Kidney (tissue), 14 donors: ENCODE measurements around the gene TUBG1. TPM values are rescaled to one million over a fixed set of nuclear protein-coding genes. Genes with fewer than 3 reads are reported as not detected.

Source experiments
- DNase-seq, 5 donors: peaks; one replicate each; pipeline ENCODE4 v3.0.0-alpha.2; 2013 to 2020
- FAIRE-seq: peaks from 2 replicates; lab custom pipeline; 2012; peaks lifted over from hg19 to GRCh38; lab: Jason Lieb, UNC
- H3K27ac ChIP-seq, 2 donors: one replicate each; pipeline ENCODE4 v1.7.0; 2013; ENCODE audit warnings: low read depth in 2 of 2, low read length in 2 of 2, inconsistent platforms in 1 of 2
- H3K27me3 ChIP-seq: one replicate; pipeline ENCODE4 v1.7.1; 2013; ENCODE audit warnings: low read length, inconsistent platforms; ENCODE audit not compliant: control insufficient read depth, insufficient read depth
- H3K36me3 ChIP-seq, 3 donors: one replicate each; pipeline versions ENCODE4 v1.7.0 to v1.7.1; 2013; ENCODE audit warnings: low read length in 3 of 3, control low read depth in 1 of 3, inconsistent platforms in 1 of 3; ENCODE audit not compliant: insufficient read depth in 3 of 3, control insufficient read depth in 2 of 3
- H3K4me1 ChIP-seq, 3 donors: one replicate each; pipeline versions ENCODE4 v1.7.0 to v1.7.1; 2013; ENCODE audit warnings: low read length in 3 of 3, inconsistent platforms in 1 of 3, low read depth in 1 of 3; ENCODE audit not compliant: control insufficient read depth in 2 of 3, insufficient read depth in 2 of 3
- H3K4me3 ChIP-seq, 3 donors: one replicate each; pipeline versions ENCODE4 v1.7.0 to v1.8.1; 2013; ENCODE audit warnings: low read length in 3 of 3, control low read depth in 1 of 3, inconsistent platforms in 1 of 3
- H3K9ac ChIP-seq, 3 donors: one replicate each; pipeline versions ENCODE4 v1.7.0 to v1.7.1; 2013; ENCODE audit warnings: low read length in 3 of 3, control low read depth in 1 of 3, inconsistent platforms in 1 of 3
- H3K9me3 ChIP-seq, 3 donors: one replicate each; pipeline versions ENCODE4 v1.7.0 to v1.7.1; 2013; ENCODE audit warnings: low read length in 3 of 3, control low read depth in 1 of 3, inconsistent platforms in 1 of 3; ENCODE audit not compliant: control insufficient read depth in 2 of 3, insufficient read depth in 1 of 3
- CTCF ChIP-seq: IDR thresholded peaks from 3 replicates; pipeline ENCODE4 v1.5.1; 2012; ENCODE audit warnings: mild to moderate bottlenecking, moderate library complexity, borderline replicate concordance; ENCODE audit not compliant: insufficient read depth; ENCODE audit errors: extremely low read depth
- intact Hi-C: fragments of 100-400 bp; cut with DNase I; formaldehyde crosslinking; loops from one replicate; pipeline ENCODE4 v1.11.1; 2022
- polyA plus RNA-seq: library from polyadenylated mRNA; stranded (reverse); fragments of 350-450 nt; fragmentation: Illumina TruSeq; extraction: RNeasy Lipid Tissue Mini Kit (QIAGEN cat#74804); gene quantifications from one replicate; pipeline ENCODE4 v1.2.3, GENCODE V29; 2014; ENCODE audit warnings: low read depth, low replicate concordance; ENCODE audit not compliant: insufficient read depth
- total RNA-seq: library from RNA; stranded (reverse); fragmentation: NEBNext Ultra II Directional; extraction: Animal tissue kit (Norgen Biotek cat#: 25700); gene quantifications from one replicate; pipeline ENCODE4 v1.2.1, GENCODE V29; 2021
- donor health status: control.
- donor health status: control.
- donor health status: control.
- donor health status: control.
- donor health status: control.
- donor health status: DM: yes; HTN: yes; CAD: no.
- donor health status: Normal renal cell carcinoma (clear cell type).

TUBG1 gene
- total and polyA plus RNA-seq, 2 donors from 2014 or later: 33.7 to 61.9 TPM

GRCh38 chr17:42579794-42580551 lies 29.5 kb upstream of the TUBG1 start:
- Histone ChIP-seq H3K27me3 (no peaks in the 10 kb centered on the region), H3K9me3 (no peaks in the 10 kb centered on the region), H3K9ac (no peak overlapping the region), H3K36me3 (peaks cover 5 to 48% (median 31%) of the 10 kb centered on the region in 3 donors), H3K27ac (no peak overlapping the region), H3K4me3 (no peak overlapping the region), H3K4me1 (peaks cover 0 to 13% (median 8%) of the 10 kb centered on the region in 3 donors)
- TF ChIP-seq CTCF: no peak
- DNase-seq (no peak), FAIRE-seq (no peak)
- intact Hi-C loops: loop anchor here (10.0 kb wide), 1 partner anchor 245 kb away; the partner anchor contains the start of gene BECN1

- Histone ChIP-seq H3K9ac (no peak overlapping the region), H3K27me3 (no peaks in the 10 kb centered on the region), H3K4me1 (peaks cover 0 to 18% (median 12%) of the 10 kb centered on the region in 3 donors), H3K4me3 (no peak overlapping the region), H3K27ac (no peak overlapping the region), H3K9me3 (no peaks in the 10 kb centered on the region), H3K36me3 (peaks cover 10 to 61% (median 48%) of the 10 kb centered on the region in 3 donors)
- DNase-seq: no peak
- no peak for FAIRE-seq
- no peak for TF ChIP-seq CTCF
- intact Hi-C loops: no loop called here
Measured at GRCh38 chr17:42581744-42582270, 27.7 kb upstream of the TUBG1 start.

- Histone ChIP-seq H3K4me1 (peaks cover 0 to 5% (median 4%) of the 10 kb centered on the region in 3 donors), H3K27me3 (no peaks in the 10 kb centered on the region), H3K27ac (no peak overlapping the region), H3K4me3 (no peak overlapping the region), H3K36me3 (peaks cover 12 to 74% (median 59%) of the 10 kb centered on the region in 3 donors), H3K9ac (no peak overlapping the region), H3K9me3 (no peaks in the 10 kb centered on the region)
- FAIRE-seq (no peak), DNase-seq (no peak)
- no peak for TF ChIP-seq CTCF
- intact Hi-C loops: no loop called here
Measured at GRCh38 chr17:42584880-42585279, 24.6 kb upstream of the TUBG1 start.
